GM12865 (cell line): ENCODE measurements around the gene KCNK6.
A peak's percentile ranks its signal among the peaks of the same experiment; 100 is the strongest.
"Not testable (repeated sequence)": the region's sequence is repeated elsewhere in the genome, so short reads cannot be mapped to it uniquely, and the experiment has no call there.

ENCODE experiments used
- DNase-seq: peaks from one replicate; pipeline ENCODE4 v3.0.0; 2010; ENCODE audit warnings: low read depth
- H3K4me3 ChIP-seq: 2 replicates; pipeline ENCODE4 v1.5.1; 2011; ENCODE audit warnings: mild to moderate bottlenecking, low read depth, low read length, control low read depth
- TF ChIP-seq, protein P1 (sequence below): IDR thresholded peaks from 2 replicates; pipeline ENCODE4 v1.5.1; 2011; ENCODE audit warnings: low read length, control low read depth, low read depth, inconsistent platforms; ENCODE audit not compliant: insufficient read depth; ENCODE audit errors: missing control alignments

KCNK6 gene

GRCh38 chr19:38335949-38336637 lies 16.4 kb downstream of the KCNK6 start:
- peak; percentile 98 for DNase-seq
- H3K4me3 ChIP-seq = peak overlapping the region; percentile 77
- TF ChIP-seq, protein P1, sequence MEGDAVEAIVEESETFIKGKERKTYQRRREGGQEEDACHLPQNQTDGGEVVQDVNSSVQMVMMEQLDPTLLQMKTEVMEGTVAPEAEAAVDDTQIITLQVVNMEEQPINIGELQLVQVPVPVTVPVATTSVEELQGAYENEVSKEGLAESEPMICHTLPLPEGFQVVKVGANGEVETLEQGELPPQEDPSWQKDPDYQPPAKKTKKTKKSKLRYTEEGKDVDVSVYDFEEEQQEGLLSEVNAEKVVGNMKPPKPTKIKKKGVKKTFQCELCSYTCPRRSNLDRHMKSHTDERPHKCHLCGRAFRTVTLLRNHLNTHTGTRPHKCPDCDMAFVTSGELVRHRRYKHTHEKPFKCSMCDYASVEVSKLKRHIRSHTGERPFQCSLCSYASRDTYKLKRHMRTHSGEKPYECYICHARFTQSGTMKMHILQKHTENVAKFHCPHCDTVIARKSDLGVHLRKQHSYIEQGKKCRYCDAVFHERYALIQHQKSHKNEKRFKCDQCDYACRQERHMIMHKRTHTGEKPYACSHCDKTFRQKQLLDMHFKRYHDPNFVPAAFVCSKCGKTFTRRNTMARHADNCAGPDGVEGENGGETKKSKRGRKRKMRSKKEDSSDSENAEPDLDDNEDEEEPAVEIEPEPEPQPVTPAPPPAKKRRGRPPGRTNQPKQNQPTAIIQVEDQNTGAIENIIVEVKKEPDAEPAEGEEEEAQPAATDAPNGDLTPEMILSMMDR = no peak

DNA sequence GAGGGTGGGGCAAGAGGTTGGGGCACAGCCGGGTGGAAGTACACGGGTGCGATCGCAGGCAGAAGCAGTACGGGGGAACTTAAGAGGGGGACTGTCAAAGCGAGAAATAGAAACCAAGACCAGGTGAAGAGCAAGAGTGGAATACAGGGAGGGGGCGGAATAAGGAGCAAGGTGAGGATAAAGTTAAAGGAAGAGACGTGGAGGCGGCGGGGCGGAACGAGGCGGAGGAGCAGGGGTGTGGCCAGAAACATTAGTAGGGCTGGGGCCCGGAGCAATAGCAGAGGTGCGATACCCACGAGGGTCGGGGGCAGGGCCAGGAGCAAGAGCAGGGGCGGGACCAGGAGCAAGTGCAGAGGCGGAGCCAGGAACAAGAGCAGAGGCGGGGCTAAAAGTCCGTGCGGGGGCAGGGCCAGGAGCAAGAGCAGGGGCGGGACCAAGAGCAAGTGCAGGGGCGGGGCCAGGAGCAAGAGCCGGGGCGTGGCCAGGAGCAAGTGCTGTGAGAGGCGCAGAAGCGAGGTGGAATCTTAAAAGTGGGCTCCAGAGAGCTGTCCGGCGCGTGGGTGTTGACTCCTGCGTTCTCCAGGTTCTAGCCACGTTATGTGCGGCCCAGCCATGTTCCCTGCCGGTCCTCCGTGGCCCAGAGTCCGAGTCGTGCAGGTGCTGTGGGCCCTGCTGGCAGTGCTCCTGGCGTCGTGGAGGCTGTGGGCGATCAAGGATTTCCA lies 17.2 kb downstream of the KCNK6 start:
- TF ChIP-seq, protein P1 = no peak
- H3K4me3 ChIP-seq = peak overlapping the region; percentile 77
- peak; percentile 98 for DNase-seq

- DNase-seq = no peak
- TF ChIP-seq, protein P1 = no peak
- H3K4me3 ChIP-seq = peak overlapping the region; percentile 77
Measured at GRCh38 chr19:38337360-38337653, 17.7 kb downstream of the KCNK6 start.

DNA sequence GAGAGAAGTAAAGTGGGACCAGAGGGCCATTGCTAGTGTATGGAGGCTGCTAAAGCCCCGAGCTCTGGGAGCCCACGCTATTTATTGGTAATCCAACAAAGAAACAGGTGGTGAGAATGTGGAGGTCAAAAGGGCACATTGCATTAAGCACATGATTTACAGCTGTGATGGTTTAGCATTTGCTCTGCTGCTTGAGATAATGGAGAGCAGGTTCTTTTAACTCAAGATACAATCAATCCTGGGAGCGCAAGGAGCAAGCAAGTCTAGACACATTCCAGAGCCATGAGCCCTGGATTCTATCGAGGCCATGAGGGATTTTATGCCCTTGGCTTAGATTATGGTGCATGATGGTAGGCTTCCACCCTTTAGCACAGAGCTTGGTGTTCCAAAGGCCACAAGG lies 19.4 kb downstream of the KCNK6 start:
- H3K4me3 ChIP-seq, DNase-seq: not testable (repeated sequence)

- no peak for DNase-seq
- no peak overlapping the region for H3K4me3 ChIP-seq
- TF ChIP-seq, protein P1 = no peak
Measured at GRCh38 chr19:38340927-38341326, 21.3 kb downstream of the KCNK6 start.

DNA sequence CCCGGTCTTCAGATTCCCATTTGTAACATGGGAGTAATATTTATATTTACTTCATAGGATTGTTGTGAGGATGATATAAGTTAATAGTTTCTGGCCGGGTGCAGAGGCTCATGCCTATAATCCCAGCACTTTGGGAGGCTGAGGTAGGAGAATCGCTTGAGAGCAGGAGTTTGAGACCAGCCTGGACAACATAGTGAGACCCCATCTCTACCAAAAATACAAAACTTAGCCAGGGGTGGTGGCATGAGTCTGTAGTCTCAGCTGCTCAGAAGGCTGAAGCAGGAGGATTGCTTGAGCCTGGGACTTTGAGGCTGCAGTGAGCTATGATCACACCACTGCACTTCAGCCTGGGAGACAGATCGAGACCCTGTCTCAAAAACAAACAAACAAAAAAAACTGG lies 27.2 kb downstream of the KCNK6 start:
- no peak overlapping the region for H3K4me3 ChIP-seq
- DNase-seq = no peak
- TF ChIP-seq, protein P1 = no peak

DNA sequence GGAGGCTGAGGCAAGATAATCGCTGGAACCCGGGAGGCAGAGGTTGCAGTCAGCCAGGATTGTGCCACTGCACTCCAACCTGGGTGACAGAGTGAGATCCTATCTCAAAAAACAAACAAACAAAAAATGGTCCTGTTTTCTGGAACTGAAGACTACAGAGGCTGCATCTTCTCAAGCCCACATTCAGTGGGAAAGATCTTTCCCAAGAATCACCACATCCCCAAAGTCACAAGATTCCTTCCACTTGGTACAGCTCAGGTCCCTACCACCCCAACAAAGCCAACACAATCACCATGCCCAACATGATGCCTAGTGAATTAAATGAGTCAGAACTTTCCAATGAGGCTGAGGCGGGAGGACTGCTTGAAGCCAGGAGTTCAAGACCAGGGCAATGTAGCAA lies 31.2 kb downstream of the KCNK6 start:
- no peak for DNase-seq
- TF ChIP-seq, protein P1 = no peak
- H3K4me3 ChIP-seq = no peak overlapping the region
